Fibroblast of villous mesenchyme (primary cell): Measurements from ENCODE around the gene TTYH2. TPM values are rescaled to one million over a fixed set of nuclear protein-coding genes. Genes with fewer than 3 reads are reported as not detected.

Experiments
- DNase-seq: peaks from one replicate; pipeline ENCODE4 v3.0.0-alpha.2; 2010; ENCODE audit warnings: low read depth
- H3K4me3 ChIP-seq: 2 replicates; pipeline ENCODE4 v1.5.1; 2011; ENCODE audit warnings: low read depth, mild to moderate bottlenecking, low read length
- total RNA-seq: library from RNA; depleted of rRNA; stranded (reverse); fragments of >200 nt; gene quantifications from 2 replicates; pipeline ENCODE4 v1.2.3, GENCODE V29; 2012
- TF ChIP-seq, protein P1 (sequence below): IDR thresholded peaks from 2 replicates; pipeline ENCODE4 v1.5.1; 2012; ENCODE audit warnings: low read depth, mild to moderate bottlenecking, low read length; ENCODE audit not compliant: insufficient read depth

The TTYH2 gene
- total RNA-seq, 1 donor, result 1.3 TPM

DNA sequence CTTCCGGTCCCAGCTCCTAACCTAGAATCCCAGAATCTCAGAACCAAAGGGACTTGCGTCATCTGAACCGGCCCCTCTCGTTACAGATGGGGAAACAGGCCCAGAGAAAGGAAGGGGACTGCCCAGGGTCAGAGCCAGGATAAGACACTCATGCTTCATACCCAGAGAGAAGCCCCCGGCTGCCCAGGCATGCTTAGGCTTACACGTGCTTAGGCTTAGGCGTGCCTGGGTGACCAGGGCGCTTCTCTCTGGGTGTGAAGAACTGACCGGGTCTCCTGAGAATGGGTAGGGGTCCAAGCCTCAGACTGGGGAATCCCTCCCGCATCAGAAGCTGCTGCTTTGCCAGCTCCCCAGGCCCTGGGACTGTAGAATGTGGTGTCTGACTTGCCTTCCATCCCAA lies 30.8 kb downstream of the TTYH2 start:
- TF ChIP-seq, protein P1, sequence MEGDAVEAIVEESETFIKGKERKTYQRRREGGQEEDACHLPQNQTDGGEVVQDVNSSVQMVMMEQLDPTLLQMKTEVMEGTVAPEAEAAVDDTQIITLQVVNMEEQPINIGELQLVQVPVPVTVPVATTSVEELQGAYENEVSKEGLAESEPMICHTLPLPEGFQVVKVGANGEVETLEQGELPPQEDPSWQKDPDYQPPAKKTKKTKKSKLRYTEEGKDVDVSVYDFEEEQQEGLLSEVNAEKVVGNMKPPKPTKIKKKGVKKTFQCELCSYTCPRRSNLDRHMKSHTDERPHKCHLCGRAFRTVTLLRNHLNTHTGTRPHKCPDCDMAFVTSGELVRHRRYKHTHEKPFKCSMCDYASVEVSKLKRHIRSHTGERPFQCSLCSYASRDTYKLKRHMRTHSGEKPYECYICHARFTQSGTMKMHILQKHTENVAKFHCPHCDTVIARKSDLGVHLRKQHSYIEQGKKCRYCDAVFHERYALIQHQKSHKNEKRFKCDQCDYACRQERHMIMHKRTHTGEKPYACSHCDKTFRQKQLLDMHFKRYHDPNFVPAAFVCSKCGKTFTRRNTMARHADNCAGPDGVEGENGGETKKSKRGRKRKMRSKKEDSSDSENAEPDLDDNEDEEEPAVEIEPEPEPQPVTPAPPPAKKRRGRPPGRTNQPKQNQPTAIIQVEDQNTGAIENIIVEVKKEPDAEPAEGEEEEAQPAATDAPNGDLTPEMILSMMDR, result no peak
- DNase-seq, result no peak
- no peak overlapping the region for H3K4me3 ChIP-seq

DNA sequence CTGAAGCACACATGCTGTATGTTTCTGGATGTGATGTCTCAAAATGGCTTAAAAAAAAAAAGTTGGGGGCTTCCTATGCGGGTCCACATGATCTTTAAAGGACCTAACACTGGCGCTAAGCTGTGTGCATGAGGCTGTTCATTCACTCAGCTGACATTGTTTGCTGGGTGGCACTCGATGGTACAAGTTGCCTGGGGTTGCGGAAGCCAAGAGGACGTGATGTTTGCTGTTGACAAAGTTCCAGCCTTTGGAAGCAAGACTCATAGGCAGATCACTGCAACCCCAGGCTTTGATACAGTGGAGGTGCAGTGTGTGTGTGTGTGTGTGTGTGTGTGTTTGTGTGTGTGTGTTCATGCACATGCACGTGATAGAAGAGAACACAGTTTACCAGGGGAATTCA lies 31.2 kb downstream of the TTYH2 start:
- TF ChIP-seq, protein P1, result no peak
- no peak overlapping the region for H3K4me3 ChIP-seq
- no peak for DNase-seq

DNA sequence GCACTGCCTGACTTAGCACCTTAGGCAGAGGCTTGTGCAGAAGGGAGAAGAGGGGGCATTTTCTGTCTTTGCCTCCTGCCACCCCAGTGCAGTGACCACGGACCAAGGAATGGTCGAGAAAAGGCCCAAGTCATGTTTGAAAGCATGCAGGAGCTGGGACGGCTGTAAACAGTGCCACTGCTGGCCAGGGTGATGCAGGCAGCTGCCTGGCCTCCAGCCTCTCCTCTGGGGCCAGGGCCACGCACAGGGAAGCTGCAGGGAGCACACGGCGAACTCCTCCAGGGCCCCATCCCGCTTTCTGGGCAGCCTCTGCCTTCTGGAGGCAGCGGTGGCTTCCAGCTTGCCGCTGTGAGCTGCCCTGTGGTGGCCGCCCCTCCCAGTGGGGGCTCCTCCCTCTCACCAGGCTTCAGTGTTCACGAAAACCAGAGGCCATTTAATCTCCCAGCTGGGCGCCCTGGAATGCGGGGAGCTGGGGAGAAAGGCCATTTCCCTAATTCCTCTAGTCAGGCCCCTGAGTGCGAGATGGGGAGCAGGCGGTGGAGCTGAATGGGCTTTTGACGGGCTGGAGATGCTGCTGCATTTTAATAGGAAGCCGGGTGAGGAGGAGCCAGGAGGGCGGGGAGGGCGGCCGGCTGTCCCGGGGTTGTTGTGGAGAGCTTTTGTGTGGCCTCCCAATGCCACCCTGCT lies 31.9 kb downstream of the TTYH2 start:
- DNase-seq, result peak; percentile 44
- no peak overlapping the region for H3K4me3 ChIP-seq
- TF ChIP-seq, protein P1, result no peak

DNA sequence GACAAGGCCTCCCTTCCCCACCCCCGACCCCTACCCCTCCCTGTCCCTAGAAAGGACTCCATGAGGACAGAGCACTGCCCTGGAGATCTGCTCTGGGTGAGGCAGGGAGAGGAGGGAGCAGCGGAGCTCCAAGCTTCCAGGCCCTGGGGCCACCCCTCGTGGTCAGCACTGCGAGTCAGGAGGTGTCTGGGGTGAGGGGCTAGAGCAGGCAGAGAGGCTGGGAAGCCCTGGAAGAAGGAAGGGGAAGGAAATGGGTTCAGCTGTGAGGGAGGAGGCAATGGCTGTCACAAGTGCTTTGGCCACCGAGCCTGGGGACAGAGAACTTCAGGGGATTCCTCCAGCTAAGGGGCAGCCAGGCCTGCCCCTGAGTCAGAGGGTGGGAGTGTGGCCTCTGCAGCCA lies 32.5 kb downstream of the TTYH2 start:
- H3K4me3 ChIP-seq, result no peak overlapping the region
- no peak for DNase-seq
- TF ChIP-seq, protein P1, result no peak

DNA sequence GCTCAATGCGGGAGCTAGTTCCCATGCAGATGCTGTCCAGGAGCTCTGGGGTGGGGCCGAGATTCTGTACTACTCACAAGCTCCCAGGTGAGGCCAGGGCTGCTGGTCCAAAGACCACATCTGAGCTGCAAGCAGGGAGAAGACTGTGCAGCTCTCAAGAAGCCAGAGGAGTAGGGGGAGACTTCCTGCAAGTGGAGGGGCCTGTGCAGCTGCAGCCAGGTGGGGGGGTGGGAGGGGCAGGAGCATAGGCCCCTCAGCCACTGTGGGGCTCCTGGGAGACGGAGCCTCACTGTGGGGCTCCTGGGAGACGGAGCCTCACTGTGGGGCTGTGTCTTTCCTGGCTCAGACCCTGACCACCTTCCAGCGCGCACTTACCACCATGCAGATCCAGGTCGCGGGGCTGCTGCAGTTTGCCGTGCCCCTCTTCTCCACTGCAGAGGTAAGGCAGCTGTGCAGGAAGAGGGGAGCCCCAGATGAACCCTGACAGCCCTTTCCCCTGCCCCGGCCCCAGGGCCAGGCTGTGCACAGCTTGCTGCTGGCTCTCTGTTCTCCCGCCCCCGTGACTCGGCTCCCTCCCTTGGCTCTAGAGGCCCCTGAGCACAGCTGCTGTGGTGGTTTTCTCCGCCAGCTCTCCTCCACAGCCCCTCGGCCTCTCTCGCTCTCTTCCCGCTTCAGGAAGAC lies 36.4 kb downstream of the TTYH2 start:
- TF ChIP-seq, protein P1, result no peak
- no peak for DNase-seq
- no peak overlapping the region for H3K4me3 ChIP-seq

DNA sequence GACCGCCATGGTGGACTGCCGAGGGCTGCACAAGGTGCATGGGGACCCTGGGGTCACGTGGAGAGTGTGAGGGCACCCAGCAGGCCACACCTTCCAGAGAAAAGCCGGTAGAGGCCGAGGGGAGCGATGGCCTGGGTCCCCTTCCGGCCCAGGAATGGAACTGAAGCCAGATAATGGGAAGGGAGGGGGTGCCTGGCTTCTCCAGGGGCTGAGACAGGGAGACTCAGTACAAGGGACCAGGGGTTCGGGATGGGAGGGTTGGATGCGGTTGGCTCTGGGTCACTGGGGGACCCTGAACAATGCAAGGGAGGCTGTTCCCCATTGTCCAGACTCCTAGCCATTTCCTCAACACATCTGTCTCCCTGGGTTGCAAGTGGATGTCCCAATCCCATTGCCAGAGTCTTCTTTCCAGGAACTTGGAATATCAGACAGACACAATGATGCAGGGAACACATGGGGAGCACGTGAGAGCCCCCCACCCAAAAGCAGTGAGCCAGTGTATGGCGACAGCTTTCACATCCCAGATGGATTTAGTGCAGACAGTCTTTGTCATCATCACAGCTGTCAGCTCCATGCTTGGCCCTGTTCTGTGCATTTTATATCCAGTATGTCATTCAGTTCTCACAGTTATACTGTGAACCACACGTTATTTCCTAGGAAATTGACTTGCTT lies 37.1 kb downstream of the TTYH2 start:
- no peak for DNase-seq
- TF ChIP-seq, protein P1, result no peak
- no peak overlapping the region for H3K4me3 ChIP-seq
